GM18526 (cell line): Measurements from ENCODE around the gene ABRACL.

Experiments
- POLR2A ChIP-seq: IDR thresholded peaks from 3 replicates; pipeline ENCODE4 v1.6.1; 2011; ENCODE audit not compliant: insufficient read length; ENCODE audit errors: extremely low read depth

Gene ABRACL

DNA sequence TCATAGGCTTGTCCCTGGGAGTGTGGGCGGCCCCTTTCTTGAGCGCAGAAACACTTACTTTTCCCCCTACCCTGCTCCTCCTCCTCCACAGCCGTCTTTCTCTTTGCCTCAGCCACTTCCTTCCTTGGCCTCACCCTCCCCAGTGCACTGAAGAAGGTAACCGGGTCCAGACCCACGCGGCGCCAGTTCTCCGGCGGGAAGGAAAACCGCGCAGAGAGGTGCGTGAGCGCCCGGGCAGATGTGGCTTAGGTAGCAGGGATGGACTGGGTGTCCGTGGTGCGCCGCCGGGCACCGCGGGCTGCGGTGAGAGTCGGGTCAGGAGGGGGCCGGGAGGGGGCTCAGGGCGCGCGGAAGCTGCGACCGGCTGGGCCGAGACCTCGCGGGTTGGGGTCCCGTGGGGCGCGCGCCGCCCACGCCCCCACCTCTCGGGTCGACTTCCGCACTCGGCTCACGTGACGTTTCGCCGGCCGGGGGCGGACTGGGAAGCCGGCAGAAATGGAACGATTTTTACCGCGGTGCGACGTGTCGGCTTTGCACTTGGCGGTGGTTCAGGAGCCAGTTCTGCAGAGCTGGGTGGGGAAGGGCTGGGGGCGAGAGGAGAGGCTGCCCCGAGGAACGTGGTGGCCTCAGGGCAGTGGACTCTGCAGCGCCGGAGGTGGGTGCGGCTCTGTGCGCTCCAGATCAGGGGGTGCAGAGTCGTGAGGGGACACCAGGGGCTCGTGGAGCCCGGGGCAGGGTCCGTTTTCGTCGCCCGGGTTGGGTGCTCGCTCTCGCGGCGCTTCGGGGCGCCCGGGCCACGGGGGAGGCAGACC lies at the start of gene ABRACL:
Gene ABRACL (plus strand): TSS at position 88 of the 812 bp plus-strand sequence. CDS start 5,416 bp downstream, outside the sequence.
- TF ChIP-seq POLR2A: peak; percentile 84

- no peak for TF ChIP-seq POLR2A
Measured at GRCh38 chr6:138979365-138979764, 49.2 kb upstream of the ABRACL start.

GRCh38 chr6:138979813-138980668 lies 48.5 kb upstream of the ABRACL start:
- no peak for TF ChIP-seq POLR2A

DNA sequence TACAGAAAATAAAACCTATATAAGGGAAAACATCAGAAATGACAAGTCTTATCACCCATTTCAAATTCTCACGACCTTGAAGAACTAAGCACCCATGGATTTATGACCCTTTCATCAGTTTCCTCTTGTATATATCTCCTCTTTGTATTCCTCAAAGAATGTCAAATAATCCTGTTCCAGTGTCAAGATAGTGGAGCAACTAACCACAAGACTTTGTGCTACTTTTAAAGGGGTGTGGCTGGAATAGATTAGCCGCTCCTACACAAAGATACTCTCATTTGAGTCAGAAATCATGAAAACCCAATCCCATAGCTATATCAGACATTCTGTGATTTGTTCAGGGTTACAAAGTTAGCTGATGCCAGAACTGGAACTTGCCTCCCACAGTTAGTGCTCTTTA lies 47.1 kb upstream of the ABRACL start:
- TF ChIP-seq POLR2A: no peak

GRCh38 chr6:138986578-138986977 lies 42.0 kb upstream of the ABRACL start:
- TF ChIP-seq POLR2A: no peak

GRCh38 chr6:138987080-138987642 lies 41.4 kb upstream of the ABRACL start:
- no peak for TF ChIP-seq POLR2A

DNA sequence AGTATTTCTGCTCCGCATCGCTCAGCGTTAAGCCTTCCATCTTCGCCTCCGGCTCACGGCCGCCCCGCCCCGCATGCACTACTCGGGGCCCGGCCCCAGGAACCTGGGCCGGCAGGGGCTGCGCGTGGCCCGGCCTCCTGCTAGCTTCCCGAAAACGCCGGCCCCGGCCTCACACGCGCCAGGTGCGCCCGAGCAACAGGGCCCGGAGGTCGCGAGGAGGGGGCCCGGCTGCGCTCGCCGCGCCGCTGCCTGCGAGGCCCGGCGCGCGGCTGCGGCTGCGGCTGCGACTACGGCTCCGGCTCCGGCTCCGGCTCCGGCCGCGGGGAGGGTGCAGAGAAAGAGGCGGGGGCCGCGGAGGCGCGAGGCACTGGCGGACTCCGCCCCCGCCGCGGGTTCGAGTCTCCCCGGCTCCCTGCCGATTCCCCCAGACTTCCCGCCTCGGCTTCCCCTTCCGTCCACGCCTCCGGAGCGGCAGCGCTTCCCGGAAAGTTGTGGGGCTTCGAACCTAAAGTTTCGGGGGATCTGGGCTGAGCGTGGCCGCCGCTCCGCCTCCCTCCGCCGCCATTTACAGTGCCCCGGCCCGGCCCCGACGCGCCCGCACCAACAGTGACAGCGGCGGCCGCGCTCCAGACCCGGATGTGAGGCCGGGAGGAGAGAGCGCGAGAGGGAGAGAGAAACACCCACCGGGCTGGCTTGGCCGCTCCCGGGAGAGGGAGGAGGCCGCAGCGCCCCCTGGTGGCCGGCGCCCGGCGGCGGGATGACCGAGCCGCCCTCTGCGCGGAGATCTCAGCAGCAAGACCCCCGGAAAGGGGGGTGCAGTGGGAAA lies 40.7 kb upstream of the ABRACL start, which contains the start of gene REPS1:
Gene REPS1 (minus strand): TSS at position 611 of the 826 bp plus-strand sequence. CDS start 571 bp downstream, at position 40.
- TF ChIP-seq POLR2A: peak; percentile 80

DNA sequence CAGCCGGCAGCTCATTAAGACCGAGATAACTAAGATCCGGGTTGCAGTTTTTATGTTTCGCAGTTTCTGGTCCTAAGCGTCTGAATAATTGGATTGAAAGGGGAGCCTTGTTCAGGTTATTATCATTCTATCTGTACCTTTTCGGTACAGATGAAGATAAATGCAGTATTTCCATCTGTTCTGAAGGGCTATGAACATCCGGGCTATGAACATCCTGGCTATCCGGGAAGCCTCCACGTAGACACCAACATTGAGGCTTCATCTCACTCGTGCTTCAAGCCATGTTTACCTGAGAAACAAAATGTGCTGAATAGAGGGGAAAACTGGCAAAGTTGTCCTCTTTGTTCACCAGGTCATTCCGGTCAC lies 40.1 kb upstream of the ABRACL start:
- no peak for TF ChIP-seq POLR2A

DNA sequence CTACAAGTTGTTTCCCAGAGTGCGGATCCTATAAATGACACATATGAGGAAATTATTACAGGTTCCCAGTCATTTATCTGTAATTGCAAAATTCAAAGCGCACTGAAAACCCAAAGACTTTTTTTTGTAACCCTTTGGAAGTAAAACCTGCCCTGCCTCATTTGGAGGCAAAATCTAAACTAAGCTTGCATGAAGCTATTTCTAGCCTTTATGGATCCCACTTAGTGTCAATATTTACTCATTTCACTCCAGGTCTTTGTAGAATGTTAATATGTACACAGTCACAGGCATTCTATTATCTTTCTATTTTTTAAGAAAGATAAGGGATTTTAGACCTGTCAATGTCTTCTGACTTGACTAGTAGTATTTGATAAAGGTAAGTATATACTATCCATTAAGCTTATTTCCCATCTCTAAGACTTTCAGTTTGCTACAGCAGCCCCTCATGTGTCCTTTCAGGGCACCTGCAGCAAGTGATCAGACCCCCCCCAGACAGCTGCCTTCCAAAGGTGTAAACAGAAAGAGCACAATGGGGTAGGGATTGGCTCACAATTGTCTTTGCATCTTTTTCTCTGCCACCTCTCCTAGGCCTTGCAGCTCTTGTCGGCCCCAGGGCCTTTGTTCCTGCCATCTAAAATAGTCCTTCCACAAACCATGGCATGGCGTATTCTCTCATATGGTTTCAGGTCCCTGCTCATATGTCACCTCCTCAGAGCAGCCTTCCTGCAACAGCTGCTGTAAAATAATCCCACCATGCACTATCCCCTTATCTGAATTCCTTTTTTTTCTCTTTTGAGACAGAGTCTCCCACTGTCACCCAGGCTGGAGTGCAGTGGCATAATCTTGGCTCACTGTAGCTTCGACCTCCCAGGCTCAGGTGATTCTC lies 39.2 kb upstream of the ABRACL start:
- TF ChIP-seq POLR2A: no peak

DNA sequence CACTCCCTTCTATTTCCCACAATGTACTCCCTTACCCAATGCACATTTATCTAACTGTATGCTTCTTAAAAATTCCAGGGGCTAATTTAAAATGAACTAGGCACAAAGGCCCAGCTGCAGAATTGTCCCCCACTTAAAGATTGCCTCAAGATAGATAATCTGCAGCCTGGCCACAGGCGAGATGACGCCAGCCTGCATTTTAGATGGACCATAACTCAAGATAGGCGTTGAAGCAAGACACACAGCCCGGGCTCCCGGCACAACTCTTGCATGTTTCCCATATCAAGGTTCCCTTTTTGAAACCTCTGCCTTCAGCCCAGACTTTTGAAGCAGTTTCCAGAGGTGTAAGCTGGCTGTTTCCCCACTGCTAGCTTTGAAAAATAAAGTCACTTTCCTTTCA lies 37.3 kb upstream of the ABRACL start:
- TF ChIP-seq POLR2A: no peak

DNA sequence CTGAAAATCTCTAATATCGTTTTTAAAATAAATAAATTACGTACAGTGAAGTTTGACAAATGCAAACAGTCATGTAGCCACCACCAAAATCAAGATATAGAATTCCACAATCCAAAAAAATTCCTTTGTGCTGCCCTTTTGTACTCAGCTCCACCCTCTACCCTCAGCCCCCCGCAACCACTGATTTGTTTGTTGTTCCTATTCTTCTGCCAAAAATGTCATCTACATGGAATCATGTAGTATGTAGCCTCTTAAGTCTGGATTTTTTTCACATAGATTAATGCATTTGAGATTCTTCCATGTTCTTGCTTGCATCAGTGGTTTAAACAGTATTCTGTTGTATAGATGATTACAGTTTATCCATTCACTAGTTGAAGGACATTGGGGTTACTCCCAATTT lies 32.0 kb upstream of the ABRACL start:
- TF ChIP-seq POLR2A: no peak

GRCh38 chr6:138997136-138997535 lies 31.4 kb upstream of the ABRACL start:
- no peak for TF ChIP-seq POLR2A

- TF ChIP-seq POLR2A: no peak
Measured at GRCh38 chr6:138999949-139000725, 28.4 kb upstream of the ABRACL start.
